K562 (cell line): ENCODE measurements around the gene PSMB7. TPM values are rescaled to one million over a fixed set of nuclear protein-coding genes. Genes with fewer than 3 reads are reported as not detected.

ENCODE experiments used
- BRF1 ChIP-seq: IDR thresholded peaks from 3 replicates; pipeline ENCODE4 v1.6.1; 2011; ENCODE audit warnings: borderline replicate concordance, mild to moderate bottlenecking; ENCODE audit not compliant: insufficient read length; ENCODE audit errors: extremely low read depth
- CCAR2 ChIP-seq: fragments of 200-400 bp; formaldehyde crosslinking; IDR thresholded peaks from 2 replicates; pipeline ENCODE4 v1.6.1; 2017; ENCODE audit warnings: mild to moderate bottlenecking, low read depth, low read length
- DPF2 ChIP-seq: fragments of 450-650 bp; IDR thresholded peaks from 2 replicates; pipeline ENCODE4 v1.6.1; 2016
- FOSL1 ChIP-seq: fragments of 200-800 bp; sonication (Bioruptor generic); conservative IDR thresholded peaks from 2 replicates; pipeline ENCODE4 v1.6.1; 2016; ENCODE audit warnings: missing genetic modification characterization, missing compliant biosample characterization
- FOXK2 ChIP-seq, 2 experiments: fragments of 450-650 bp; IDR thresholded peaks in 1 of 2; conservative IDR thresholded peaks in 1 of 2; 2 replicates each; pipeline ENCODE4 v1.6.1; 2016; ENCODE audit warnings: low read depth in 2 of 2, mild to moderate bottlenecking in 1 of 2
- FOXP1 ChIP-seq: sonication (generic); formaldehyde crosslinking; IDR thresholded peaks from 2 replicates; pipeline ENCODE4 v1.8.0; 2022; ENCODE audit warnings: mild to moderate bottlenecking, missing genetic modification reagents
- JUND ChIP-seq, 2 experiments: IDR thresholded peaks; 2 replicates in 1 of 2; 3 replicates in 1 of 2; pipeline ENCODE4 v1.6.1; 2011; ENCODE audit warnings: borderline replicate concordance in 2 of 2, low read depth in 2 of 2, low read length in 2 of 2, improper control_type of control experiment in 1 of 2, missing biosample characterization in 1 of 2, missing genetic modification characterization in 1 of 2, missing genetic modification reagents in 1 of 2
- KHSRP ChIP-seq: fragments of 450-650 bp; IDR thresholded peaks from 2 replicates; pipeline ENCODE4 v1.6.1; 2017
- LEF1 ChIP-seq: fragments of 450-650 bp; IDR thresholded peaks from 2 replicates; pipeline ENCODE4 v1.6.1; 2016; ENCODE audit warnings: mild to moderate bottlenecking
- MECOM ChIP-seq: fragments of 250-450 bp; sonication (Bioruptor Pico); IDR thresholded peaks from 2 replicates; pipeline ENCODE4 v1.8.0; 2022; ENCODE audit warnings: inconsistent platforms
- MEIS2 ChIP-seq: fragments of 450-650 bp; IDR thresholded peaks from 2 replicates; pipeline ENCODE4 v1.6.1; 2014; ENCODE audit warnings: mild to moderate bottlenecking; ENCODE audit not compliant: partially characterized antibody
- NR2C1 ChIP-seq, 2 experiments: fragments of 450-650 bp; IDR thresholded peaks; 2 replicates each; pipeline ENCODE4 v1.6.1; 2017; ENCODE audit warnings: mild to moderate bottlenecking in 2 of 2, antibody characterized with exemption in 1 of 2, inconsistent platforms in 1 of 2, missing compliant biosample characterization in 1 of 2, missing genetic modification characterization in 1 of 2
- PHF21A ChIP-seq: fragments of 450-650 bp; IDR thresholded peaks from 2 replicates; pipeline ENCODE4 v1.6.1; 2017; ENCODE audit warnings: low read depth, borderline replicate concordance
- SMARCE1 ChIP-seq: fragments of 450-650 bp; IDR thresholded peaks from 2 replicates; pipeline ENCODE4 v1.7.1; 2016; ENCODE audit warnings: mild to moderate bottlenecking
- SOX6 ChIP-seq: fragments of 450-650 bp; IDR thresholded peaks from 2 replicates; pipeline ENCODE4 v1.6.1; 2014; ENCODE audit warnings: mild to moderate bottlenecking
- SREBF2 ChIP-seq: sonication (generic); formaldehyde crosslinking; IDR thresholded peaks from 2 replicates; pipeline ENCODE4 v1.4.0; 2020; ENCODE audit warnings: mild to moderate bottlenecking, missing genetic modification reagents
- ZC3H8 ChIP-seq: fragments of 450-650 bp; IDR thresholded peaks from 2 replicates; pipeline ENCODE4 v1.6.1; 2017
- ZNF23 ChIP-seq: fragments of 250-450 bp; sonication (Bioruptor Pico); IDR thresholded peaks from 2 replicates; pipeline ENCODE4 v1.4.0; 2020; ENCODE audit warnings: mild to moderate bottlenecking
- polyA plus RNA-seq, 8 experiments: library from polyadenylated mRNA; depleted of rRNA in 4 of 8; stranded (reverse) in 5 of 8; unstranded in 3 of 8; fragments of >200 nt; fragmentation: Nextera tagmentation in 2 of 8; fragmentation: Illumina TruSeq in 1 of 8; extraction: Ambion mirVana in 2 of 8; extraction: Trizol in 1 of 8; gene quantifications; 2 replicates each; pipeline versions ENCODE4 v1.2.1 to v1.2.3, GENCODE V29; 2011 to 2014; ENCODE audit warnings: inconsistent platforms in 1 of 8, missing spikeins in 1 of 8
- total RNA-seq, 7 experiments: library from RNA; depleted of rRNA in 6 of 7; stranded (reverse); fragments of >200 nt in 6 of 7; fragmentation: Illumina TruSeq in 2 of 7; extraction: Trizol in 2 of 7; gene quantifications; 2 replicates each; pipeline versions ENCODE4 v1.2.1 to v1.2.3, GENCODE V29; 2011 to 2021; ENCODE audit warnings: low replicate concordance in 1 of 7
- TF ChIP-seq, protein P1 (sequence below): sonication (generic); formaldehyde crosslinking; IDR thresholded peaks from 2 replicates; pipeline ENCODE4 v1.8.0; 2022; ENCODE audit warnings: mild to moderate bottlenecking, missing genetic modification reagents, borderline replicate concordance
- TF ChIP-seq, protein P2 (sequence below), 2 experiments: fragments of 450-650 bp; conservative IDR thresholded peaks; 2 replicates each; pipeline ENCODE4 v1.6.1; 2017; ENCODE audit warnings: mild to moderate bottlenecking in 2 of 2, moderate library complexity in 2 of 2
- TF ChIP-seq, protein P3 (sequence below): sonication (generic); formaldehyde crosslinking; IDR thresholded peaks from 2 replicates; pipeline ENCODE4 v1.8.1; 2023; ENCODE audit warnings: mild to moderate bottlenecking, missing genetic modification reagents

The PSMB7 gene
- total and polyA plus RNA-seq, 9 of the 15 experiments (the other 6 are each of a cell fraction or from before 2014, with no cell fraction given), result 321 to 978 (median 407) TPM

DNA sequence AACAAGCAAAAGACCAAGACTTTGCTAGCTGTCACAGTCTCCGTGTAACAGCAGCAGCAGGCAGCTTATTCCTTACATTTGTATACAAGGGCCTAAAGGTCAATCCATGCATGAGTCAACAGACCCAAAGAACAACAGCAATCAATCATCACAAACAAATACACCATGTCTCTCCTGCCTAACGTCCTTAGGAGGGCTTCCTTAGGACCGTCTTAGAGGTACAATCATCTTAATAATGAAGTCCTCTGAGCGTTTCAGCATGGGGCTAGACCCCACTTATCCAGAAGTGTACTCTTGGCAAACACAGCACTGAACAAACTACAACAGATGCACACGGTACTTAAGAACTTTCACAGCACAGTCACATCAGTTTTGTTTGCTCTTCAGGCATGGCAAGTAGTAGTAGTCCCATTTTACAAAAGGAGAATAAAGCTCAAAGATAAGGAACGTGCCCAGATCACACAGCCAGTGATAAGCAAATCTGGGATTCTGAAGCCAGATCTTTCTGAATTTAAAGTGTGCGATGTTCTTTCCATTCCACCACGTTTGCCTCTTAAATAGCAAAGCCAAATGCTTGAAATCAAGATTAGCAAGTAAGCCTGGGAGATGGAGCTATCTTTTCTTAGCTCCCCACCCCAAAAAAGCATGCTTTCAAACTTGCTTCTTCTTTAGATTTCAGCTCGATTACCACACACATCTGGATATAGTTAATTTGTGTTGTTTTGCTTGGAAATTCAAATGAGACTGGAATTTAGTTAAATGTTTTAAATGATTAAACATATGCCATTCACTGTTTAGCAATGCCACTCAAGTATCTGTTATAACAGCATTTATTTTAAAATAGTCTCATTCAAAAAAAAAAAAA is 24.2 kb downstream of the PSMB7 start (continued):
- TF ChIP-seq FOXP1 (CRISPR knock-in tag) (0 out of 2 replicates have a peak, but pooled peaks have one; percentile 30), ZNF23 (CRISPR knock-in tag) (no peak), DPF2 (peak; percentile 65), KHSRP (no peak), CCAR2 (no peak), MEIS2 (peak; percentile 95), NR2C1 (IDR thresholded peaks at IDR 0.05) (peak; percentile 17; the same call in 1 of the 2 replicates), NR2C1 (tag; IDR thresholded peaks at IDR 0.05) (no peak; the same call in 1 of the 2 replicates), SOX6 (peak; percentile 77), LEF1 (peak; percentile 14; the same call in 1 of the 2 replicates), FOXK2 (conservative IDR thresholded peaks at IDR 0.05 in 1 of 2, IDR thresholded peaks at IDR 0.05 in 1 of 2; ENCODE audit: low read depth in 2 of 2) (peak; percentile 73 to 85), BRF1 (no peak), JUND (IDR thresholded peaks at IDR 0.05; ENCODE audit: borderline replicate concordance, low read depth, low read length) (peak; percentile 76; the same call in 1 of the 2 replicates), JUND (tag; IDR thresholded peaks at IDR 0.05; ENCODE audit: borderline replicate concordance, low read depth, low read length) (peak; percentile 42; the same call in 1 of the 3 replicates), ZC3H8 (no peak), SMARCE1 (peak; percentile 60), MECOM (CRISPR knock-in tag) (no peak), FOSL1 (tag) (peak; percentile 69), SREBF2 (no peak), PHF21A (no peak)
- TF ChIP-seq, protein P1, sequence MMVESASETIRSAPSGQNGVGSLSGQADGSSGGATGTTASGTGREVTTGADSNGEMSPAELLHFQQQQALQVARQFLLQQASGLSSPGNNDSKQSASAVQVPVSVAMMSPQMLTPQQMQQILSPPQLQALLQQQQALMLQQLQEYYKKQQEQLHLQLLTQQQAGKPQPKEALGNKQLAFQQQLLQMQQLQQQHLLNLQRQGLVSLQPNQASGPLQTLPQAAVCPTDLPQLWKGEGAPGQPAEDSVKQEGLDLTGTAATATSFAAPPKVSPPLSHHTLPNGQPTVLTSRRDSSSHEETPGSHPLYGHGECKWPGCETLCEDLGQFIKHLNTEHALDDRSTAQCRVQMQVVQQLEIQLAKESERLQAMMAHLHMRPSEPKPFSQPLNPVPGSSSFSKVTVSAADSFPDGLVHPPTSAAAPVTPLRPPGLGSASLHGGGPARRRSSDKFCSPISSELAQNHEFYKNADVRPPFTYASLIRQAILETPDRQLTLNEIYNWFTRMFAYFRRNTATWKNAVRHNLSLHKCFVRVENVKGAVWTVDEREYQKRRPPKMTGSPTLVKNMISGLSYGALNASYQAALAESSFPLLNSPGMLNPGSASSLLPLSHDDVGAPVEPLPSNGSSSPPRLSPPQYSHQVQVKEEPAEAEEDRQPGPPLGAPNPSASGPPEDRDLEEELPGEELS (CRISPR knock-in tag), result peak; percentile 83; the same call in 1 of the 2 replicates
- TF ChIP-seq, protein P2, sequence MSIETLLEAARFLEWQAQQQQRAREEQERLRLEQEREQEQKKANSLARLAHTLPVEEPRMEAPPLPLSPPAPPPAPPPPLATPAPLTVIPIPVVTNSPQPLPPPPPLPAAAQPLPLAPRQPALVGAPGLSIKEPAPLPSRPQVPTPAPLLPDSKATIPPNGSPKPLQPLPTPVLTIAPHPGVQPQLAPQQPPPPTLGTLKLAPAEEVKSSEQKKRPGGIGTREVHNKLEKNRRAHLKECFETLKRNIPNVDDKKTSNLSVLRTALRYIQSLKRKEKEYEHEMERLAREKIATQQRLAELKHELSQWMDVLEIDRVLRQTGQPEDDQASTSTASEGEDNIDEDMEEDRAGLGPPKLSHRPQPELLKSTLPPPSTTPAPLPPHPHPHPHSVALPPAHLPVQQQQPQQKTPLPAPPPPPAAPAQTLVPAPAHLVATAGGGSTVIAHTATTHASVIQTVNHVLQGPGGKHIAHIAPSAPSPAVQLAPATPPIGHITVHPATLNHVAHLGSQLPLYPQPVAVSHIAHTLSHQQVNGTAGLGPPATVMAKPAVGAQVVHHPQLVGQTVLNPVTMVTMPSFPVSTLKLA (conservative IDR thresholded peaks at IDR 0.05), result 0 out of 4 replicates have a peak, but pooled peaks of 1 of the 2 experiments have one; percentile 26
- TF ChIP-seq, protein P3, sequence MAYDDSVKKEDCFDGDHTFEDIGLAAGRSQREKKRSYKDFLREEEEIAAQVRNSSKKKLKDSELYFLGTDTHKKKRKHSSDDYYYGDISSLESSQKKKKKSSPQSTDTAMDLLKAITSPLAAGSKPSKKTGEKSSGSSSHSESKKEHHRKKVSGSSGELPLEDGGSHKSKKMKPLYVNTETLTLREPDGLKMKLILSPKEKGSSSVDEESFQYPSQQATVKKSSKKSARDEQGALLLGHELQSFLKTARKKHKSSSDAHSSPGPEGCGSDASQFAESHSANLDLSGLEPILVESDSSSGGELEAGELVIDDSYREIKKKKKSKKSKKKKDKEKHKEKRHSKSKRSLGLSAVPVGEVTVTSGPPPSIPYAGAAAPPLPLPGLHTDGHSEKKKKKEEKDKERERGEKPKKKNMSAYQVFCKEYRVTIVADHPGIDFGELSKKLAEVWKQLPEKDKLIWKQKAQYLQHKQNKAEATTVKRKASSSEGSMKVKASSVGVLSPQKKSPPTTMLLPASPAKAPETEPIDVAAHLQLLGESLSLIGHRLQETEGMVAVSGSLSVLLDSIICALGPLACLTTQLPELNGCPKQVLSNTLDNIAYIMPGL (CRISPR knock-in tag), result no peak
